Smooth muscle cell (in vitro differentiated cells): ENCODE measurements around the gene STUM. TPM values are rescaled to one million over a fixed set of nuclear protein-coding genes. Genes with fewer than 3 reads are reported as not detected.

ENCODE experiments used
- DNase-seq: peaks from one replicate; lab custom pipeline; 2025; ENCODE audit not compliant: unreplicated experiment; lab: John Stamatoyannopoulos, UW
- H2AFZ ChIP-seq: fragments of 200-600 bp; sonication (generic); 2 replicates; pipeline ENCODE4 v1.6.0; 2016; ENCODE audit warnings: antibody characterized with exemption, low read depth, mild to moderate bottlenecking
- H3F3A ChIP-seq: fragments of 200-600 bp; sonication (generic); 2 replicates; pipeline ENCODE4 v1.6.0; 2017; ENCODE audit warnings: antibody characterized with exemption, low read depth
- H3K27ac ChIP-seq: fragments of 200-600 bp; sonication (generic); 2 replicates; pipeline ENCODE4 v1.5.1; 2016; ENCODE audit warnings: low read depth, mild to moderate bottlenecking
- H3K27me3 ChIP-seq: fragments of 200-600 bp; sonication (generic); 2 replicates; pipeline ENCODE4 v1.6.1; 2016; ENCODE audit warnings: low read depth, mild to moderate bottlenecking
- H3K36me3 ChIP-seq: fragments of 200-600 bp; sonication (generic); 2 replicates; pipeline ENCODE4 v1.5.1; 2016; ENCODE audit warnings: low read depth
- H3K4me1 ChIP-seq: fragments of 200-600 bp; sonication (generic); 2 replicates; pipeline ENCODE4 v1.5.1; 2016; ENCODE audit warnings: low read depth
- H3K4me2 ChIP-seq: fragments of 200-600 bp; sonication (generic); 2 replicates; pipeline ENCODE4 v1.6.0; 2016; ENCODE audit warnings: mild to moderate bottlenecking
- H3K4me3 ChIP-seq: fragments of 200-600 bp; sonication (generic); 2 replicates; pipeline ENCODE4 v1.5.1; 2016; ENCODE audit warnings: mild to moderate bottlenecking
- H3K79me2 ChIP-seq: fragments of 200-600 bp; sonication (generic); 2 replicates; pipeline ENCODE4 v1.6.0; 2016; ENCODE audit warnings: low read depth, mild to moderate bottlenecking
- H3K9ac ChIP-seq: fragments of 200-600 bp; sonication (generic); 2 replicates; pipeline ENCODE4 v1.6.0; 2016; ENCODE audit warnings: low read depth
- H3K9me3 ChIP-seq: fragments of 200-600 bp; sonication (generic); replicated peaks from 2 replicates; pipeline ENCODE4 v1.5.1; 2016; ENCODE audit warnings: low read depth
- H4K20me1 ChIP-seq: fragments of 200-600 bp; sonication (generic); 2 replicates; pipeline ENCODE4 v1.6.0; 2016; ENCODE audit warnings: low read depth
- CTCF ChIP-seq: fragments of 200-600 bp; sonication (generic); IDR thresholded peaks from 2 replicates; pipeline ENCODE4 v1.5.1; 2017; ENCODE audit warnings: borderline replicate concordance, mild to moderate bottlenecking, antibody characterized with exemption; ENCODE audit not compliant: insufficient read depth, poor library complexity, severe bottlenecking
- WGBS: methylation state at CpG from one replicate; pipeline ENCODE4 v1.1.7; 2016; ENCODE audit warnings: low lambda C conversion rate; 5-methylcytosine and 5-hydroxymethylcytosine counted together
- polyA plus RNA-seq: library from polyadenylated mRNA; unstranded; fragments of >200 nt; fragmentation: Nextera tagmentation; extraction: Ambion mirVana; gene quantifications from 2 replicates; pipeline ENCODE4 v1.2.1, GENCODE V29; 2016
- total RNA-seq: library from RNA; depleted of rRNA; stranded (reverse); fragments of >200 nt; gene quantifications from 2 replicates; pipeline ENCODE4 v1.2.3, GENCODE V29; 2014

Gene STUM
- total and polyA plus RNA-seq, 2 experiments from 2014 or later: 0.04 TPM; not detected in 1

GRCh38 chr1:226566234-226566633 is 17.7 kb downstream of the STUM start:
- Histone ChIP-seq H3K27me3 (peaks cover 20% of the 10 kb centered on the region), H3K27ac (no peak overlapping the region), H3F3A (no peaks in the 10 kb centered on the region), H4K20me1 (no peaks in the 10 kb centered on the region), H3K36me3 (no peaks in the 10 kb centered on the region), H3K79me2 (no peaks in the 10 kb centered on the region), H3K9ac (no peak overlapping the region), H3K4me3 (no peak overlapping the region), H3K4me1 (no peaks in the 10 kb centered on the region), H2AFZ (no peak overlapping the region), H3K4me2 (no peak overlapping the region), H3K9me3 (no peaks in the 10 kb centered on the region)
- DNase-seq: no peak
- WGBS: 97% methylated on average over 1 of the region's 1 CpG
- no peak for TF ChIP-seq CTCF

DNA sequence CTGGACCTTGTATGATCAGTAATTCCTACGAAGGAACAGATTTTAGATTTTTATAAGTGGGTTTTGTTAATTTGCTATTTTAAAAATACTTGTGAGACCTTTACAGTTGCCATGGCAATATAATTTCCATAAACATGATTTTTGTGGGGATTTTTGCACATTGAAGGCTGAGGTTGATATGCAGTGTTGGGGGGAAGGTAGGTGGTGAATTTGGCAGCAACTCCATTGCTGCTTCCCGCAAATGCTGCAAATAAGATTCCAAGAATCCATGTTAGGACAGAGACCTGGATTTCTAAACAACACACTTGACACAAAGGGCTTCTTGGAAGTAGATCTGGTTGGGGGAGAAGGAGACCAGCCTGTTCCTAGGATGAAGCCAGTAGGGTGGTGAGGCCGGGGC is 18.2 kb downstream of the STUM start:
- no peaks in the 10 kb centered on the region for H3K79me2 ChIP-seq
- TF ChIP-seq CTCF: no peak

DNA sequence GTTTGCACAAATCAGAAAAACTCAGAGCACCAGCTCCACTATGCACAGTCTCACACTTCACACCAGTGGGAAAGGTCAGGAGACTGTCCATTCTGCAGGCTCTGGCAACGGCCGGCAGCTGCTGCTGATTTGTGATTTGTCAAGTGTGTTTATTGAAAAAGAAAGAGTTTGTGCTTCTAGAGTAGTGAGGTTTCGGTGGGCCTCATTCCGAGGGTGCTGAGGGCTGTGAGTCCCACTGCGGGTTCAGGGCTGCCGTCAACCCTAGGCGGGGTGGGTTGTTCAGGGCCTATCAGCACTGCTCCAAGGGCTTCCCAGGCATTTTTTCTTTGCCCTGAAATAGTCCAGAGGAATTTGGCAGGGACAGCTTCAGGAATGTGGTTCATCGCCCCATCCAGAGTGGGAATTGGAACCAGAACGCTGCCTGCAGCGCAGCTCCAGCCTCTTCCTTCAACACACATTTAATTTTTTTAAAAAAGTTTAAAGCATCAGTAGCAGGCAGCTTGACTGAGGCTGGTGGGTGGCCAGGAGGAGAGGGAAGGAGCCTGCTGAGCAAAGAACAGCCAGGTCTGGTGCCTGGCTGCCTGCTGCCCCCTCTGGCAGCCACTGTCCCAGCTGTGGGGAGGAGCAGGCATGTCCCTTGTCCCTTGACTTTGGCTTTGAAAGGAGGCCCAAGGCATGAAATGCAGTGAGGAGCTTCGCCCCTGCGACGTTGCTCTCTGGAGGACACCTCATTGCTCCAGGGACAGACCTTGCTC is 19.7 kb downstream of the STUM start:
- Histone ChIP-seq H2AFZ (no peak overlapping the region), H3K4me3 (no peak overlapping the region), H3K27me3 (peaks cover 20% of the 10 kb centered on the region), H3K79me2 (no peaks in the 10 kb centered on the region), H3K9me3 (no peaks in the 10 kb centered on the region), H3K27ac (no peak overlapping the region), H3F3A (no peaks in the 10 kb centered on the region), H4K20me1 (no peaks in the 10 kb centered on the region), H3K4me2 (no peak overlapping the region), H3K36me3 (no peaks in the 10 kb centered on the region), H3K9ac (no peak overlapping the region), H3K4me1 (no peaks in the 10 kb centered on the region)
- no peak for TF ChIP-seq CTCF
- no peak for DNase-seq
- 71% methylated on average over 13 of the region's 13 CpGs for WGBS

More for the DNA sequence above, 18.2 kb downstream of the STUM start:
- Histone ChIP-seq H4K20me1 (no peaks in the 10 kb centered on the region), H3K36me3 (no peaks in the 10 kb centered on the region), H3K9ac (no peak overlapping the region), H3K4me3 (no peak overlapping the region), H3K4me1 (no peaks in the 10 kb centered on the region), H3K4me2 (no peak overlapping the region), H3K27me3 (peaks cover 20% of the 10 kb centered on the region), H2AFZ (no peak overlapping the region), H3K27ac (no peak overlapping the region), H3K9me3 (no peaks in the 10 kb centered on the region), H3F3A (no peaks in the 10 kb centered on the region)
- WGBS: 89% methylated on average over 3 of the region's 3 CpGs
- no peak for DNase-seq
